GM12878 (cell line): Measurements from ENCODE around the gene ZNF644. TPM values are rescaled to one million over a fixed set of nuclear protein-coding genes. Genes with fewer than 3 reads are reported as not detected.

Experiments used
- ATAC-seq: fragments of 200-7000 bp; cut with Tn5 transposase; 3 replicates; pipeline ENCODE4 v1.9.1; 2020; ENCODE audit warnings: mild to moderate bottlenecking, moderate library complexity
- BruUV-seq: library from RNA; stranded (reverse); fragments of 400-500 nt; replicated peaks from 2 replicates; lab custom pipeline; 2021; lab: Mats Ljungman, UMichigan
- CTCF ChIA-PET: fragments of 300-600 bp; sonication (Branson Sonifier 250); formaldehyde crosslinking; extraction: SDS; loops from one replicate; lab custom pipeline; 2021; ENCODE audit warnings: inconsistent platforms; lab: Yijun Ruan, JAX
- POLR2A ChIA-PET: fragments of 350-600 bp; formaldehyde crosslinking; extraction: SDS; loops from one replicate; lab custom pipeline; 2021; ENCODE audit warnings: inconsistent platforms; lab: Charles Lee
- RAD21 ChIA-PET: fragments of 300-600 bp; sonication (Branson Sonifier 250); formaldehyde crosslinking; loops from one replicate; lab custom pipeline; 2023; ENCODE audit warnings: antibody characterized with exemption; ENCODE audit not compliant: unreplicated experiment; lab: Charles Lee
- SMC1A ChIA-PET: fragments of 300-600 bp; sonication (Branson Sonifier 250); formaldehyde crosslinking; loops from one replicate; lab custom pipeline; 2023; ENCODE audit not compliant: unreplicated experiment, uncharacterized antibody; lab: Charles Lee
- DNase-seq: peaks from one replicate; pipeline ENCODE4 v3.0.0-alpha.2; 2011; ENCODE audit warnings: low read depth, low spot score
- FAIRE-seq: peaks from 3 replicates; lab custom pipeline; 2011; peaks lifted over from hg19 to GRCh38; lab: Jason Lieb, UNC
- H2AFZ ChIP-seq: 2 replicates; pipeline ENCODE4 v1.6.0; 2011; ENCODE audit warnings: low read depth, low read length, control low read depth; ENCODE audit not compliant: control insufficient read depth
- H3K27ac ChIP-seq: 2 replicates; pipeline ENCODE4 v1.5.1; 2011; ENCODE audit warnings: control low read depth; ENCODE audit not compliant: control insufficient read depth, insufficient read depth
- H3K27me3 ChIP-seq, 2 experiments: replicated peaks in 1 of 2; 2 replicates each; pipeline versions ENCODE4 v1.6.0 to v1.6.1; 2011; ENCODE audit warnings: low read length in 1 of 2; ENCODE audit not compliant: control insufficient read depth in 2 of 2, insufficient read depth in 2 of 2
- H3K36me3 ChIP-seq, 2 experiments: 2 replicates each; pipeline ENCODE4 v1.5.1; 2011; ENCODE audit warnings: low read length in 1 of 2; ENCODE audit not compliant: control insufficient read depth in 2 of 2, insufficient read depth in 2 of 2
- H3K4me1 ChIP-seq: 2 replicates; pipeline ENCODE4 v1.6.1; 2011; ENCODE audit warnings: mild to moderate bottlenecking, low read length, moderate library complexity, mixed read lengths; ENCODE audit not compliant: control insufficient read depth, insufficient read depth
- H3K4me2 ChIP-seq: 2 replicates; pipeline ENCODE4 v1.6.0; 2011; ENCODE audit warnings: control low read depth; ENCODE audit not compliant: control insufficient read depth, insufficient read depth
- H3K4me3 ChIP-seq: fragments of 200-600 bp; sonication (generic); 2 replicates; pipeline ENCODE4 v1.5.1; 2016
- H3K79me2 ChIP-seq: 2 replicates; pipeline ENCODE4 v1.6.0; 2011; ENCODE audit warnings: low read length; ENCODE audit not compliant: control insufficient read depth, insufficient read depth
- H3K9ac ChIP-seq: 2 replicates; pipeline ENCODE4 v1.8.0; 2011; ENCODE audit warnings: low read length, control low read depth, mixed read lengths; ENCODE audit not compliant: control insufficient read depth, insufficient read depth
- H3K9me3 ChIP-seq: replicated peaks from 3 replicates; pipeline ENCODE4 v1.5.1; 2011; ENCODE audit warnings: mild to moderate bottlenecking, low read length; ENCODE audit not compliant: control insufficient read depth, insufficient read depth
- H4K20me1 ChIP-seq: 2 replicates; pipeline ENCODE4 v1.6.0; 2011; ENCODE audit not compliant: control insufficient read depth, insufficient read depth
- CBX5 ChIP-seq: sonication (generic); IDR thresholded peaks from 2 replicates; pipeline ENCODE4 v1.6.1; 2016; ENCODE audit warnings: low read depth, moderate library complexity, mild to moderate bottlenecking, inconsistent platforms
- NR2F1 ChIP-seq: fragments of 450-650 bp; conservative IDR thresholded peaks from 2 replicates; pipeline ENCODE4 v1.6.1; 2017; ENCODE audit warnings: mild to moderate bottlenecking
- STAT1 ChIP-seq: fragments of 450-650 bp; conservative IDR thresholded peaks from 2 replicates; pipeline ENCODE4 v1.6.1; 2014; ENCODE audit warnings: antibody characterized with exemption, mild to moderate bottlenecking
- WGBS: methylation state at CpG from one replicate; pipeline ENCODE4 v1.1.6; 2016; ENCODE audit warnings: low lambda C conversion rate; ENCODE audit not compliant: insufficient replicate concordance, insufficient coverage; ENCODE audit errors: missing lambda C conversion rate; 5-methylcytosine and 5-hydroxymethylcytosine counted together
- in situ Hi-C: fragments of 300-500 bp; cut with MboI; formaldehyde crosslinking; loops from 9 replicates; pipeline ENCODE4 v1.14.3; 2018; ENCODE audit warnings: mixed read lengths
- intact Hi-C: fragments of 100-400 bp; cut with micrococcal nuclease; formaldehyde crosslinking; loops from one replicate; pipeline ENCODE4 v1.14.2; 2022; ENCODE audit not compliant: unreplicated experiment
- polyA plus RNA-seq, 11 experiments: library from polyadenylated mRNA; depleted of rRNA in 4 of 11; unstranded in 6 of 11; stranded (reverse) in 5 of 11; fragments of >200 nt; fragmentation: Nextera tagmentation in 4 of 11; fragmentation: Illumina TruSeq in 1 of 11; extraction: Ambion mirVana in 4 of 11; extraction: Trizol in 1 of 11; gene quantifications; 1 replicate in 1 of 11; 2 replicates in 10 of 11; pipeline versions ENCODE4 v1.2.1 to v1.2.3, GENCODE V29; 2011 to 2016; ENCODE audit warnings: inconsistent platforms in 2 of 11, missing spikeins in 2 of 11, low read depth in 1 of 11
- total RNA-seq, 4 experiments: library from RNA; depleted of rRNA in 3 of 4; stranded (reverse); fragments of >200 nt in 3 of 4; fragmentation: Illumina TruSeq in 1 of 4; extraction: Trizol in 1 of 4; gene quantifications; 2 replicates each; pipeline versions ENCODE4 v1.2.1 to v1.2.3, GENCODE V29; 2013 to 2021
- TF ChIP-seq, protein P1 (sequence below): fragments of 450-650 bp; IDR thresholded peaks from 2 replicates; pipeline ENCODE4 v1.6.1; 2016; ENCODE audit warnings: mild to moderate bottlenecking, moderate library complexity, borderline replicate concordance

The ZNF644 gene
- total and polyA plus RNA-seq, 10 of the 15 experiments (the other 5 are each of a cell fraction or from before 2014, with no cell fraction given), result 17.7 to 55.3 (median 29.5) TPM

DNA sequence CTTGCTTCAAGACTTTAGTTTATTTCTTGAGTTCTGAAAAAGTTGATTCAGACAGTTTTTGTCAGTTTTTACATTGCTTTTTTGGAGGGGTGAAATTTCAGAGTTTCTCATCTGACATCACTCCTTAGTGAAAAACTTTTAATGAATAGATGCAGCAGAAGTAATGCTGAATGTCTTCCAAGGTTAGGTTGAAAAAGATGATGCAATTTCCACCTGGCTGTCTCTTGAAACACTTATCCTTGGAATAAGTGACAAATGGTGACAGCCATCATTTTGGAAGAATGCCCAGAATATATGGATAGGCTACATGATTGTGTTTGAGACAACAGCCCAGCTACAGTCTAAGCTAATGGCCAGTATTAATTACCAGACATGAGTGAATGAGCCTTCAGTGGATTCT lies 140.8 kb downstream of the ZNF644 start (continued):
- TF ChIP-seq, protein P1, sequence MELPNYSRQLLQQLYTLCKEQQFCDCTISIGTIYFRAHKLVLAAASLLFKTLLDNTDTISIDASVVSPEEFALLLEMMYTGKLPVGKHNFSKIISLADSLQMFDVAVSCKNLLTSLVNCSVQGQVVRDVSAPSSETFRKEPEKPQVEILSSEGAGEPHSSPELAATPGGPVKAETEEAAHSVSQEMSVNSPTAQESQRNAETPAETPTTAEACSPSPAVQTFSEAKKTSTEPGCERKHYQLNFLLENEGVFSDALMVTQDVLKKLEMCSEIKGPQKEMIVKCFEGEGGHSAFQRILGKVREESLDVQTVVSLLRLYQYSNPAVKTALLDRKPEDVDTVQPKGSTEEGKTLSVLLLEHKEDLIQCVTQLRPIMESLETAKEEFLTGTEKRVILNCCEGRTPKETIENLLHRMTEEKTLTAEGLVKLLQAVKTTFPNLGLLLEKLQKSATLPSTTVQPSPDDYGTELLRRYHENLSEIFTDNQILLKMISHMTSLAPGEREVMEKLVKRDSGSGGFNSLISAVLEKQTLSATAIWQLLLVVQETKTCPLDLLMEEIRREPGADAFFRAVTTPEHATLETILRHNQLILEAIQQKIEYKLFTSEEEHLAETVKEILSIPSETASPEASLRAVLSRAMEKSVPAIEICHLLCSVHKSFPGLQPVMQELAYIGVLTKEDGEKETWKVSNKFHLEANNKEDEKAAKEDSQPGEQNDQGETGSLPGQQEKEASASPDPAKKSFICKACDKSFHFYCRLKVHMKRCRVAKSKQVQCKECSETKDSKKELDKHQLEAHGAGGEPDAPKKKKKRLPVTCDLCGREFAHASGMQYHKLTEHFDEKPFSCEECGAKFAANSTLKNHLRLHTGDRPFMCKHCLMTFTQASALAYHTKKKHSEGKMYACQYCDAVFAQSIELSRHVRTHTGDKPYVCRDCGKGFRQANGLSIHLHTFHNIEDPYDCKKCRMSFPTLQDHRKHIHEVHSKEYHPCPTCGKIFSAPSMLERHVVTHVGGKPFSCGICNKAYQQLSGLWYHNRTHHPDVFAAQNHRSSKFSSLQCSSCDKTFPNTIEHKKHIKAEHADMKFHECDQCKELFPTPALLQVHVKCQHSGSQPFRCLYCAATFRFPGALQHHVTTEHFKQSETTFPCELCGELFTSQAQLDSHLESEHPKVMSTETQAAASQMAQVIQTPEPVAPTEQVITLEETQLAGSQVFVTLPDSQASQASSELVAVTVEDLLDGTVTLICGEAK, result no peak
- TF ChIP-seq, all 136 proteins: peak for 0

DNA sequence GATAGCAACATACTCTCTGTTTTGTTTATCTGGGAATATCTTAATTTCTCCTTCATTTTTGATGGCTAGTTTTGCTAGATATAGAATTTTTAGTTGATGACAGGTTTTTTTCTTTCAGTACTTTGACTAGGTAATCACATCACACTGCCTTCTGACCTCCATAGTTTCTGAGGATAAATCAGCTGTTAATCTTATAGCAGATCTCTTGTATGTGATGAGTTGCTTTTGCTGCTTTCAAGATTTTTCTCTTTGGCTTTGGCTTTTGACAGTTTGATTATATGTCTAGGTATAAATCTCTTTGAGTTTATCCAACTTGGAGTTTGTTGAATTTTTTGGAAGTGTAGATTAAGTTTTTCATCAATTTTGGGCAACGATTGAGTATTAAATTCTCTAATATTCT lies 142.6 kb downstream of the ZNF644 start:
- Histone ChIP-seq H3K27ac (no peak overlapping the region), H2AFZ (no peak overlapping the region), H3K79me2 (no peaks in the 10 kb centered on the region), H3K4me2 (no peak overlapping the region), H3K27me3 (no peaks in the 10 kb centered on the region), H3K4me1 (no peaks in the 10 kb centered on the region), H3K9ac (no peak overlapping the region), H3K36me3 (no peaks in the 10 kb centered on the region), H3K9me3 (peaks cover 2% of the 10 kb centered on the region; the same call in 2 of the 3 replicates), H3K4me3 (no peak overlapping the region), H4K20me1 (no peaks in the 10 kb centered on the region)
- in situ Hi-C loops (no loop called here), intact Hi-C loops (no loop called here)
- SMC1A ChIA-PET, result no interaction called here
- ATAC-seq (no peak), FAIRE-seq (no peak), DNase-seq (no peak)
- POLR2A ChIA-PET, result no interaction called here
- no TSS peak for BruUV-seq
- 64% methylated on average over 1 of the region's 1 CpG for WGBS
- CTCF ChIA-PET, result interaction anchor here (0.9 kb wide), 1 partner anchor 11 kb away, joined by 3 read pairs; no protein-coding TSS in a partner anchor
- no peak for TF ChIP-seq STAT1
- peak; percentile 95 for TF ChIP-seq CBX5
- TF ChIP-seq NR2F1, result peak; percentile 49
- RAD21 ChIA-PET, result no interaction called here
